GM12878 (cell line): Measurements from ENCODE around the gene NUDT14. TPM values are rescaled to one million over a fixed set of nuclear protein-coding genes. Genes with fewer than 3 reads are reported as not detected.

ENCODE experiments used
- ATAC-seq: fragments of 200-7000 bp; cut with Tn5 transposase; 3 replicates; pipeline ENCODE4 v1.9.1; 2020; ENCODE audit warnings: mild to moderate bottlenecking, moderate library complexity
- BruUV-seq: library from RNA; stranded (reverse); fragments of 400-500 nt; replicated peaks from 2 replicates; lab custom pipeline; 2021; lab: Mats Ljungman, UMichigan
- CTCF ChIA-PET: fragments of 300-600 bp; sonication (Branson Sonifier 250); formaldehyde crosslinking; extraction: SDS; loops from one replicate; lab custom pipeline; 2021; ENCODE audit warnings: inconsistent platforms; lab: Yijun Ruan, JAX
- POLR2A ChIA-PET: fragments of 350-600 bp; formaldehyde crosslinking; extraction: SDS; loops from one replicate; lab custom pipeline; 2021; ENCODE audit warnings: inconsistent platforms; lab: Charles Lee
- RAD21 ChIA-PET: fragments of 300-600 bp; sonication (Branson Sonifier 250); formaldehyde crosslinking; loops from one replicate; lab custom pipeline; 2023; ENCODE audit warnings: antibody characterized with exemption; ENCODE audit not compliant: unreplicated experiment; lab: Charles Lee
- SMC1A ChIA-PET: fragments of 300-600 bp; sonication (Branson Sonifier 250); formaldehyde crosslinking; loops from one replicate; lab custom pipeline; 2023; ENCODE audit not compliant: unreplicated experiment, uncharacterized antibody; lab: Charles Lee
- DNase-seq: peaks from one replicate; pipeline ENCODE4 v3.0.0-alpha.2; 2011; ENCODE audit warnings: low read depth, low spot score
- FAIRE-seq: peaks from 3 replicates; lab custom pipeline; 2011; peaks lifted over from hg19 to GRCh38; lab: Jason Lieb, UNC
- H2AFZ ChIP-seq: 2 replicates; pipeline ENCODE4 v1.6.0; 2011; ENCODE audit warnings: low read depth, low read length, control low read depth; ENCODE audit not compliant: control insufficient read depth
- H3K27ac ChIP-seq: 2 replicates; pipeline ENCODE4 v1.5.1; 2011; ENCODE audit warnings: control low read depth; ENCODE audit not compliant: control insufficient read depth, insufficient read depth
- H3K27me3 ChIP-seq, 2 experiments: replicated peaks in 1 of 2; 2 replicates each; pipeline versions ENCODE4 v1.6.0 to v1.6.1; 2011; ENCODE audit warnings: low read length in 1 of 2; ENCODE audit not compliant: control insufficient read depth in 2 of 2, insufficient read depth in 2 of 2
- H3K36me3 ChIP-seq, 2 experiments: 2 replicates each; pipeline ENCODE4 v1.5.1; 2011; ENCODE audit warnings: low read length in 1 of 2; ENCODE audit not compliant: control insufficient read depth in 2 of 2, insufficient read depth in 2 of 2
- H3K4me1 ChIP-seq: 2 replicates; pipeline ENCODE4 v1.6.1; 2011; ENCODE audit warnings: mild to moderate bottlenecking, low read length, moderate library complexity, mixed read lengths; ENCODE audit not compliant: control insufficient read depth, insufficient read depth
- H3K4me2 ChIP-seq: 2 replicates; pipeline ENCODE4 v1.6.0; 2011; ENCODE audit warnings: control low read depth; ENCODE audit not compliant: control insufficient read depth, insufficient read depth
- H3K4me3 ChIP-seq: fragments of 200-600 bp; sonication (generic); 2 replicates; pipeline ENCODE4 v1.5.1; 2016
- H3K79me2 ChIP-seq: 2 replicates; pipeline ENCODE4 v1.6.0; 2011; ENCODE audit warnings: low read length; ENCODE audit not compliant: control insufficient read depth, insufficient read depth
- H3K9ac ChIP-seq: 2 replicates; pipeline ENCODE4 v1.8.0; 2011; ENCODE audit warnings: low read length, control low read depth, mixed read lengths; ENCODE audit not compliant: control insufficient read depth, insufficient read depth
- H3K9me3 ChIP-seq: replicated peaks from 3 replicates; pipeline ENCODE4 v1.5.1; 2011; ENCODE audit warnings: mild to moderate bottlenecking, low read length; ENCODE audit not compliant: control insufficient read depth, insufficient read depth
- H4K20me1 ChIP-seq: 2 replicates; pipeline ENCODE4 v1.6.0; 2011; ENCODE audit not compliant: control insufficient read depth, insufficient read depth
- CHD2 ChIP-seq: IDR thresholded peaks from 2 replicates; pipeline ENCODE4 v1.6.1; 2011; ENCODE audit warnings: low read depth, low read length, improper control_type of control experiment, borderline replicate concordance
- IRF3 ChIP-seq: fragments of 450-650 bp; IDR thresholded peaks from 2 replicates; pipeline ENCODE4 v1.6.1; 2014; ENCODE audit warnings: mild to moderate bottlenecking
- MEF2A ChIP-seq: IDR thresholded peaks from 2 replicates; pipeline ENCODE4 v1.6.1; 2011; ENCODE audit warnings: low read depth, mild to moderate bottlenecking, low read length, moderate library complexity; ENCODE audit not compliant: insufficient read depth
- MEF2B ChIP-seq: fragments of 450-650 bp; IDR thresholded peaks from 2 replicates; pipeline ENCODE4 v1.6.1; 2018; ENCODE audit warnings: mild to moderate bottlenecking, moderate library complexity; ENCODE audit not compliant: partially characterized antibody, poor library complexity, severe bottlenecking
- SIX5 ChIP-seq: IDR thresholded peaks from 2 replicates; pipeline ENCODE4 v1.6.1; 2011; ENCODE audit warnings: mild to moderate bottlenecking, low read depth, low read length, moderate library complexity; ENCODE audit not compliant: severe bottlenecking
- TARDBP ChIP-seq: IDR thresholded peaks from 2 replicates; pipeline ENCODE4 v1.6.1; 2016; ENCODE audit warnings: borderline replicate concordance
- ZBED1 ChIP-seq: IDR thresholded peaks from 2 replicates; pipeline ENCODE4 v1.6.1; 2016; ENCODE audit warnings: borderline replicate concordance
- WGBS: methylation state at CpG from one replicate; pipeline ENCODE4 v1.1.6; 2016; ENCODE audit warnings: low lambda C conversion rate; ENCODE audit not compliant: insufficient replicate concordance, insufficient coverage; ENCODE audit errors: missing lambda C conversion rate; 5-methylcytosine and 5-hydroxymethylcytosine counted together
- in situ Hi-C: fragments of 300-500 bp; cut with MboI; formaldehyde crosslinking; loops from 9 replicates; pipeline ENCODE4 v1.14.3; 2018; ENCODE audit warnings: mixed read lengths
- intact Hi-C: fragments of 100-400 bp; cut with micrococcal nuclease; formaldehyde crosslinking; loops from one replicate; pipeline ENCODE4 v1.14.2; 2022; ENCODE audit not compliant: unreplicated experiment
- polyA plus RNA-seq, 11 experiments: library from polyadenylated mRNA; depleted of rRNA in 4 of 11; unstranded in 6 of 11; stranded (reverse) in 5 of 11; fragments of >200 nt; fragmentation: Nextera tagmentation in 4 of 11; fragmentation: Illumina TruSeq in 1 of 11; extraction: Ambion mirVana in 4 of 11; extraction: Trizol in 1 of 11; gene quantifications; 1 replicate in 1 of 11; 2 replicates in 10 of 11; pipeline versions ENCODE4 v1.2.1 to v1.2.3, GENCODE V29; 2011 to 2016; ENCODE audit warnings: inconsistent platforms in 2 of 11, missing spikeins in 2 of 11, low read depth in 1 of 11
- total RNA-seq, 4 experiments: library from RNA; depleted of rRNA in 3 of 4; stranded (reverse); fragments of >200 nt in 3 of 4; fragmentation: Illumina TruSeq in 1 of 4; extraction: Trizol in 1 of 4; gene quantifications; 2 replicates each; pipeline versions ENCODE4 v1.2.1 to v1.2.3, GENCODE V29; 2013 to 2021

The NUDT14 gene
- total and polyA plus RNA-seq, 10 of the 15 experiments (the other 5 are each of a cell fraction or from before 2014, with no cell fraction given), result 0.62 to 6.8 (median 4.3) TPM; not detected in 1

GRCh38 chr14:105148604-105149145 is 32.4 kb downstream of the NUDT14 start:
- Histone ChIP-seq H3K27ac (no peak overlapping the region), H3K79me2 (no peaks in the 10 kb centered on the region), H2AFZ (no peak overlapping the region), H3K9ac (no peak overlapping the region), H3K4me2 (no peak overlapping the region), H3K4me1 (no peaks in the 10 kb centered on the region), H3K9me3 (no peaks in the 10 kb centered on the region), H3K4me3 (no peak overlapping the region), H3K36me3 (no peaks in the 10 kb centered on the region), H4K20me1 (no peaks in the 10 kb centered on the region), H3K27me3 (no peaks in the 10 kb centered on the region)
- RAD21 ChIA-PET, result no interaction called here
- no peak for FAIRE-seq
- no peak for DNase-seq
- CTCF ChIA-PET, result no interaction called here
- WGBS, result 76% methylated on average over 27 of the region's 27 CpGs
- TF ChIP-seq MEF2B (no peak), SIX5 (no peak), ZBED1 (no peak), CHD2 (no peak), TARDBP (no peak), IRF3 (no peak), MEF2A (no peak)
- SMC1A ChIA-PET, result no interaction called here
- no peak for ATAC-seq
- intact Hi-C loops, result no loop called here
- no TSS peak for BruUV-seq
- in situ Hi-C loops, result no loop called here
- POLR2A ChIA-PET, result no interaction called here
